ENCODE measurements around the gene ATXN7L1.

The ATXN7L1 gene

GRCh38 chr7:105822806-105823205 lies 53.6 kb downstream of the ATXN7L1 start:
- no peak for DNase-seq

- DNase-seq = no peak
Observed at GRCh38 chr7:105821527-105821926, 54.9 kb downstream of the ATXN7L1 start.

- no peak for DNase-seq
Observed at GRCh38 chr7:105820363-105821066, 55.9 kb downstream of the ATXN7L1 start.

- DNase-seq = no peak
Observed at GRCh38 chr7:105819559-105819958, 56.8 kb downstream of the ATXN7L1 start.

GRCh38 chr7:105816954-105817615 lies 59.3 kb downstream of the ATXN7L1 start:
- no peak for DNase-seq

GRCh38 chr7:105816266-105816843 lies 60.0 kb downstream of the ATXN7L1 start:
- DNase-seq = peak; percentile 33 to 36

GRCh38 chr7:105815576-105815975 lies 60.8 kb downstream of the ATXN7L1 start:
- DNase-seq = no peak

GRCh38 chr7:105814481-105814880 lies 61.9 kb downstream of the ATXN7L1 start:
- DNase-seq = peak; percentile 21 to 40

GRCh38 chr7:105811189-105811847 lies 65.1 kb downstream of the ATXN7L1 start:
- no peak for DNase-seq

GRCh38 chr7:105810556-105810955 lies 65.8 kb downstream of the ATXN7L1 start:
- no peak for DNase-seq

GRCh38 chr7:105808703-105809590 lies 67.5 kb downstream of the ATXN7L1 start:
- DNase-seq = peak; percentile 88 to 95

GRCh38 chr7:105808209-105808608 lies 68.2 kb downstream of the ATXN7L1 start:
- no peak for DNase-seq

- DNase-seq = no peak
Observed at GRCh38 chr7:105807448-105807762, 69.0 kb downstream of the ATXN7L1 start.

GRCh38 chr7:105806592-105807447 lies 69.6 kb downstream of the ATXN7L1 start:
- peak; percentile 51 to 66 for DNase-seq

- no peak for DNase-seq
Observed at GRCh38 chr7:105805447-105806019, 70.9 kb downstream of the ATXN7L1 start.

- no peak for DNase-seq
Observed at GRCh38 chr7:105803429-105803736, 73.0 kb downstream of the ATXN7L1 start.

- DNase-seq = no peak
Observed at GRCh38 chr7:105802604-105803428, 73.6 kb downstream of the ATXN7L1 start.

GRCh38 chr7:105800849-105801534 lies 75.4 kb downstream of the ATXN7L1 start:
- no peak for DNase-seq

GRCh38 chr7:105800442-105800841 lies 76.0 kb downstream of the ATXN7L1 start:
- no peak for DNase-seq

GRCh38 chr7:105799677-105800076 lies 76.7 kb downstream of the ATXN7L1 start:
- DNase-seq = no peak
